Measurements from ENCODE around the gene MCM7. TPM values are rescaled to one million over a fixed set of nuclear protein-coding genes. Genes with fewer than 3 reads are reported as not detected.
A peak's percentile ranks its signal among the peaks of the same experiment; 100 is the strongest.

Gene MCM7
- polyA plus RNA-seq, 1 of the 3 experiments (the other 2 are of a cell fraction): 241 TPM

- TF ChIP-seq TCF12 (IDR thresholded peaks at IDR 0.05): no peak
Observed at GRCh38 chr7:100111914-100112313, 10.7 kb upstream of the MCM7 start (continued).

DNA sequence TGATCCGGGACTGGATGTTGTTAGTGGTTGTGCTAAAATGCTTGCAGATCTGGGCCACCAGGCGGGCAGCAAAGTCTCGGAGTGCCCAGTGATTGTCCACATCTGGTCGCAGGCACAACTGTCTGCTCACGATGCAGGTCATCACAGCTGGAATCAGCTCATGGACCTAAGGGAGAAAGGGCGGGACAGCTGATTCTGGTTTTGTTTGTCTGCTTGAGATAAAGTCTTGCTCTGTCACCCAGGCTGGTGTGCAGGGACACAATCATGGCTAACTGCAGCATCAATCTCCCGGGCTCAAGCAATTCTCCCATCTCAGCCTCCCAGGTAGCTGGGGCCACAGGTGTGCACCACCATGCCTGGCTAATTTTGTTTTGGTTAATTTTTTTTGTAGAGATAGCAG is 10.0 kb upstream of the MCM7 start:
- no peaks in the 10 kb centered on the region for H3K9me2 ChIP-seq
- H3K27ac ChIP-seq (ENCODE audit: low read depth in 2 of 2, low read length in 1 of 2): no peak overlapping the region
- TF ChIP-seq FOXJ3 (CRISPR knock-in tag; IDR thresholded peaks at IDR 0.05): no peak
- no peak for TF ChIP-seq ELF1 (IDR thresholded peaks at IDR 0.05)
- TF ChIP-seq SMC3 (IDR thresholded peaks at IDR 0.05; ENCODE audit: low read depth, low read length): no peak
- no peak for TF ChIP-seq NFIC (IDR thresholded peaks at IDR 0.05; ENCODE audit: borderline replicate concordance)
- TF ChIP-seq POLR2AphosphoS5 (IDR thresholded peaks at IDR 0.05; ENCODE audit: low read depth, low read length): no peak
- TF ChIP-seq RFX5 (IDR thresholded peaks at IDR 0.05; ENCODE audit: low read length): no peak
- TF ChIP-seq SIN3A (IDR thresholded peaks at IDR 0.05; ENCODE audit: borderline replicate concordance, low read depth, low read length): no peak
- TF ChIP-seq, protein P1, sequence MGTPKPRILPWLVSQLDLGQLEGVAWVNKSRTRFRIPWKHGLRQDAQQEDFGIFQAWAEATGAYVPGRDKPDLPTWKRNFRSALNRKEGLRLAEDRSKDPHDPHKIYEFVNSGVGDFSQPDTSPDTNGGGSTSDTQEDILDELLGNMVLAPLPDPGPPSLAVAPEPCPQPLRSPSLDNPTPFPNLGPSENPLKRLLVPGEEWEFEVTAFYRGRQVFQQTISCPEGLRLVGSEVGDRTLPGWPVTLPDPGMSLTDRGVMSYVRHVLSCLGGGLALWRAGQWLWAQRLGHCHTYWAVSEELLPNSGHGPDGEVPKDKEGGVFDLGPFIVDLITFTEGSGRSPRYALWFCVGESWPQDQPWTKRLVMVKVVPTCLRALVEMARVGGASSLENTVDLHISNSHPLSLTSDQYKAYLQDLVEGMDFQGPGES (IDR thresholded peaks at IDR 0.05; ENCODE audit: low read depth, low read length): no peak
- TF ChIP-seq RAD21 (IDR thresholded peaks at IDR 0.05; ENCODE audit: low read length): no peak
- no peak for TF ChIP-seq RXRA (IDR thresholded peaks at IDR 0.05; ENCODE audit: borderline replicate concordance, low read depth)
- TF ChIP-seq GATA2 (CRISPR knock-in tag; IDR thresholded peaks at IDR 0.05): no peak
- no peak for TF ChIP-seq MEF2A (IDR thresholded peaks at IDR 0.05; ENCODE audit: borderline replicate concordance, low read depth)
- TF ChIP-seq, protein P2, sequence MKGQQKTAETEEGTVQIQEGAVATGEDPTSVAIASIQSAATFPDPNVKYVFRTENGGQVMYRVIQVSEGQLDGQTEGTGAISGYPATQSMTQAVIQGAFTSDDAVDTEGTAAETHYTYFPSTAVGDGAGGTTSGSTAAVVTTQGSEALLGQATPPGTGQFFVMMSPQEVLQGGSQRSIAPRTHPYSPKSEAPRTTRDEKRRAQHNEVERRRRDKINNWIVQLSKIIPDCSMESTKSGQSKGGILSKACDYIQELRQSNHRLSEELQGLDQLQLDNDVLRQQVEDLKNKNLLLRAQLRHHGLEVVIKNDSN (IDR thresholded peaks at IDR 0.05; ENCODE audit: borderline replicate concordance, low read depth): no peak
- ChIA-PET CTCF (interaction anchor here (1.1 to 7.2 kb wide), 3 partner anchors 9 to 20 kb away, joined by 3 to 42 read pairs (median 8); partner anchors contain the start of genes AP4M1 and MCM7), POLR2A (interaction anchor here (6.9 kb wide), 1 partner anchor 10 kb away, joined by 32 read pairs; the partner anchor contains the start of genes AP4M1 and MCM7)
- no peak overlapping the region for H3K4me2 ChIP-seq
- H3K4me1 ChIP-seq (ENCODE audit: control insufficient read depth in 1 of 2, insufficient read depth in 2 of 2, low read depth in 1 of 2, low read length in 1 of 2): no peaks in the 10 kb centered on the region
- no peaks in the 10 kb centered on the region for H3K27me3 ChIP-seq (ENCODE audit: insufficient read depth)
- H3K9ac ChIP-seq: no peak overlapping the region
- H3K9me3 ChIP-seq: no peaks in the 10 kb centered on the region
- no peaks in the 10 kb centered on the region for H3K79me2 ChIP-seq (ENCODE audit: insufficient read depth)
- peaks cover 27 to 56% of the 10 kb centered on the region in 2 experiments for H3K36me3 ChIP-seq (replicated peaks in 1 of 2; ENCODE audit: control insufficient read depth in 1 of 2, insufficient read depth in 2 of 2, low read length in 1 of 2)
- peak; percentile 12 for DNase-seq
- H3F3A ChIP-seq (replicated peaks; ENCODE audit: insufficient read depth): peaks cover 25% of the 10 kb centered on the region
- no peaks in the 10 kb centered on the region for H4K20me1 ChIP-seq (ENCODE audit: insufficient read depth)
- H2AFZ ChIP-seq (ENCODE audit: low read depth): no peak overlapping the region
- H3K4me3 ChIP-seq (ENCODE audit: low read depth in 2 of 2, low read length in 1 of 2): no peak overlapping the region
- 89% methylated on average over 7 of the region's 7 CpGs for WGBS (ENCODE audit: low lambda C conversion rate)

DNA sequence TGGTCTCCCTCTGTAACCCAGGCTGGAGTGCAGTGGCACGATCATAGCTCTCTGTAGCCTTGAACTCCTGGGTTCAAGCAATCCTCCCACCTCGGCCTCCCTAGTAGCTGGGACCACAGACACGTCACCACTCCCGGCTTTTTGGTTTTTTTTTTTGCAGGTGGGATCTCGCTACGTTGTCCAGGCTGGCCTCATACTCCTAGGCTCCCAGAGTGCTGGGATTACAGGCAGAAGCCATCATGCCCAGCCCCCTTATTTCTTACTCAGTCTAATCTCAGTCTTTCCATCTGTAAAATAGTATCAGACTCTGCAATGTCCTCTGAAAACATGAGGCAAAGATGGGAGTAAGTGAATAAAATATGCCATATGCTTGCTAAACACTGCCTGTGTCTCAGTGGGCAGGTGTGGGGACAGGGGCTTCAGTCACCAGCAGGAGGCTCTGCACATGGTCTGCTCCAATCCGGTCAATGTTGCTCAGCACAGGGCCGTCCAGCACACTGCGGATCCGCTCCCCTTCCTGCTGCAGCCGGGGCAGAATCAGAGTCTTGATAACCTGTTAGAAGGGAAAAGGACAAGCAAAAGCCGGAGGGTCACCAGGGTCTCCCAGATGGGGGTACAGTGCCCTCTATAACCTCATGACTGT is 8.4 kb upstream of the MCM7 start:
- POLR2A ChIA-PET: interaction anchor here (1.0 kb wide), 1 partner anchor 9 kb away, joined by 4 read pairs; no protein-coding TSS in a partner anchor
- 90% methylated on average over 12 of the region's 12 CpGs for WGBS (ENCODE audit: low lambda C conversion rate)
- no peak overlapping the region for H3K9ac ChIP-seq
- H3K4me3 ChIP-seq (ENCODE audit: low read depth in 2 of 2, low read length in 1 of 2): no peak overlapping the region
- H4K20me1 ChIP-seq (ENCODE audit: insufficient read depth): no peaks in the 10 kb centered on the region
- TF ChIP-seq PBX3 (IDR thresholded peaks at IDR 0.05) (no peak), CTCF (IDR thresholded peaks at IDR 0.05) (peak; percentile 33), SMC3 (IDR thresholded peaks at IDR 0.05; ENCODE audit: low read depth, low read length) (0 out of 2 replicates have a peak, but pooled peaks have one; percentile 2), JUND (IDR thresholded peaks at IDR 0.05) (no peak), GATA2 (CRISPR knock-in tag; IDR thresholded peaks at IDR 0.05) (no peak)
- H3F3A ChIP-seq (replicated peaks; ENCODE audit: insufficient read depth): peaks cover 25% of the 10 kb centered on the region
- H3K4me1 ChIP-seq (ENCODE audit: control insufficient read depth in 1 of 2, insufficient read depth in 2 of 2, low read depth in 1 of 2, low read length in 1 of 2): no peaks in the 10 kb centered on the region
- no peaks in the 10 kb centered on the region for H3K9me3 ChIP-seq
- DNase-seq: peak; percentile 56
- no peaks in the 10 kb centered on the region for H3K79me2 ChIP-seq (ENCODE audit: insufficient read depth)
- H3K36me3 ChIP-seq (replicated peaks in 1 of 2; ENCODE audit: control insufficient read depth in 1 of 2, insufficient read depth in 2 of 2, low read length in 1 of 2): peaks cover 39 to 44% of the 10 kb centered on the region in 2 experiments
- H3K4me2 ChIP-seq: no peak overlapping the region
- CTCF ChIA-PET: interaction anchor here (0.8 to 1.2 kb wide), 2 partner anchors 23 to 27 kb away, joined by 3 to 4 read pairs; no protein-coding TSS in a partner anchor
- no peaks in the 10 kb centered on the region for H3K9me2 ChIP-seq
- no peaks in the 10 kb centered on the region for H3K27me3 ChIP-seq (ENCODE audit: insufficient read depth)
- H3K27ac ChIP-seq (ENCODE audit: low read depth in 2 of 2, low read length in 1 of 2): no peak overlapping the region
- no peak overlapping the region for H2AFZ ChIP-seq (ENCODE audit: low read depth)

Measured in SK-N-SH (cell line).